ENCODE results near the gene HIP1. TPM values are rescaled to one million over a fixed set of nuclear protein-coding genes. Genes with fewer than 3 reads are reported as not detected.

The HIP1 gene
- total RNA-seq, 1 donor from 2014 or later: 12.4 TPM

GRCh38 chr7:75667938-75668337, 70.8 kb downstream of the HIP1 start:
- no peak for DNase-seq (ENCODE audit: low read depth)
- no peaks in the 10 kb centered on the region for H3K27me3 ChIP-seq (ENCODE audit: control insufficient read depth, insufficient read depth, low read length)
- H3K4me3 ChIP-seq (ENCODE audit: low read depth, low read length): no peak overlapping the region
- H3K36me3 ChIP-seq (ENCODE audit: control insufficient read depth, insufficient read depth, low read length): no peaks in the 10 kb centered on the region
- TF ChIP-seq CTCF (IDR thresholded peaks at IDR 0.05; ENCODE audit: insufficient read depth, low read length, poor library complexity, severe bottlenecking): no peak

GRCh38 chr7:75663302-75663907, 75.3 kb downstream of the HIP1 start:
- no peak overlapping the region for H3K4me3 ChIP-seq (ENCODE audit: low read depth, low read length)
- TF ChIP-seq CTCF (IDR thresholded peaks at IDR 0.05; ENCODE audit: insufficient read depth, low read length, poor library complexity, severe bottlenecking): no peak
- no peaks in the 10 kb centered on the region for H3K27me3 ChIP-seq (ENCODE audit: control insufficient read depth, insufficient read depth, low read length)
- no peak for DNase-seq (ENCODE audit: low read depth)
- no peaks in the 10 kb centered on the region for H3K36me3 ChIP-seq (ENCODE audit: control insufficient read depth, insufficient read depth, low read length)

GRCh38 chr7:75662579-75663301, 76.0 kb downstream of the HIP1 start:
- TF ChIP-seq CTCF (IDR thresholded peaks at IDR 0.05; ENCODE audit: insufficient read depth, low read length, poor library complexity, severe bottlenecking): no peak
- H3K36me3 ChIP-seq (ENCODE audit: control insufficient read depth, insufficient read depth, low read length): no peaks in the 10 kb centered on the region
- DNase-seq (ENCODE audit: low read depth): no peak
- no peak overlapping the region for H3K4me3 ChIP-seq (ENCODE audit: low read depth, low read length)
- no peaks in the 10 kb centered on the region for H3K27me3 ChIP-seq (ENCODE audit: control insufficient read depth, insufficient read depth, low read length)

GRCh38 chr7:75660566-75661215, 78.0 kb downstream of the HIP1 start:
- Histone ChIP-seq H3K27me3 (ENCODE audit: control insufficient read depth, insufficient read depth, low read length) (no peaks in the 10 kb centered on the region), H3K4me3 (ENCODE audit: low read depth, low read length) (no peak overlapping the region), H3K36me3 (ENCODE audit: control insufficient read depth, insufficient read depth, low read length) (no peaks in the 10 kb centered on the region)
- no peak for DNase-seq (ENCODE audit: low read depth)
- TF ChIP-seq CTCF (IDR thresholded peaks at IDR 0.05; ENCODE audit: insufficient read depth, low read length, poor library complexity, severe bottlenecking): no peak

GRCh38 chr7:75658802-75659201, 79.9 kb downstream of the HIP1 start:
- DNase-seq (ENCODE audit: low read depth): no peak
- no peak overlapping the region for H3K4me3 ChIP-seq (ENCODE audit: low read depth, low read length)
- no peaks in the 10 kb centered on the region for H3K36me3 ChIP-seq (ENCODE audit: control insufficient read depth, insufficient read depth, low read length)
- TF ChIP-seq CTCF (IDR thresholded peaks at IDR 0.05; ENCODE audit: insufficient read depth, low read length, poor library complexity, severe bottlenecking): no peak
- no peaks in the 10 kb centered on the region for H3K27me3 ChIP-seq (ENCODE audit: control insufficient read depth, insufficient read depth, low read length)

Data from kidney epithelial cell (primary cell).